HG03521 (cell line): ENCODE data around the gene SLC35B1.
"Not testable (repeated sequence)": the region's sequence is repeated elsewhere in the genome, so short reads cannot be mapped to it uniquely, and the experiment has no call there.

Experiments used
- ATAC-seq: cut with Tn5 transposase; IDR thresholded peaks from one replicate; pipeline ENCODE4 v1.9.1; 2021; ENCODE audit warnings: mild to moderate bottlenecking, moderate library complexity; ENCODE audit not compliant: unreplicated experiment

The SLC35B1 gene

DNA sequence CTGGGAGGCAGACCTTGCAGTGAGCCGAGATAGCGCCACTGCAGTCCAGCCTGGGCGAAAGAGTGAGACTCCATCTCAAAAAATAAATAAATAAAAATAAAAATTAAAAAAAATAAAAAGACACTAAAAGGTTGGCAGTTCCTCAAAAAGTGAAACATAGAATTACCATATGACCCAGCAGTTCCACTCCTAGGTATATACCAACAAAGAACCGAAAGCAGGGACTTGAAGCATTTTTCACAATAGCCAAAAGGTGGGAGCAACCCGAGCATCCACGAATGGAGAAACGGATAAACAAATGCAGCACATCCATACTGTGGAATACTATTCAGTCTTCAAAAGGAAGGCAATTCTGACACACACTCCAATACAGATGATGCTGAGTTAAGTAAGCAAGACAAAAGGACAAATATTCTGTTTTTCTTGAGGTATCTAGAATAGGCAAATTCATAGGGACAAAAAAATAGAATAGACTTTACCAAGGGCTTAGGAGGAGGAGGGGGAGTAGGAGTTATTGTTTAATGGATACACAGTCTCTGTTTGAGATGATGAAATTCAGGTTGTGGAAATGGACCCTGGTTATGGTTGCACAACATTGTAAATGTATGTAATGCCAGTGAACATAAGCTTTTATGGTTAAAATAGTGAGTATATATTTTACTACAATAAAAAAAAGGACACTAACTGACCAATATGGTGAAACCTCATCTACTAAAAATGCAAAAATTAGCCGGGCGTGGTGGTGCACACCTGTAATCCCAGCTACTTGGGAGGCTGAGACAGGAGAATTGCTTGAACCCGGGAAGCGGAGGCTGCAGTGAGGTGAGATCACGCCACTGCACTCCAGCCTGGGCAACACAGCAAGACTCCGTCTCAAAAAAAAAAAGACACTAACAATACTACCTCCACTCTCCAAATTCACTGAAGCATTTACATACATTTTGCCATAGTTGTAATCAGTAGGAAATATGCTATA is 27.0 kb upstream of the SLC35B1 start:
- no peak for ATAC-seq

DNA sequence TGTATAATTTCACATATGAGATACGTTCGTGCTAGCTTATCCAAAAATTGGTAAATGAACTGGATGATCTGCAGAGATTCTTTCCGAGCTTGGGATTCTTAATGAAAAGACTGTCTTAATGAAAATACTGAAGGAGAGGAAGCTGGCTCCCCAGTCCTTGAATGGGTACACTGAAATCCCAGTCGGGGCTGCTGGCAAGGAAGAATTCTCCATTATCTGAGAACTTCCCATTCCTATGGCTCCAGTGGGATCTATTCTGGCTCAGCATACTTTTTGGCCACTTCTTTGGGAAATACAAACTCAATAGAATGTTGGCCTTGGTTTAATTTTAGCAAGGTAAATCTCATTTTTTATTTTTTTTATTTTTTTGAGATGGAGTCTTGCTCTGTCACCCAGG is 23.7 kb upstream of the SLC35B1 start:
- no peak for ATAC-seq

GRCh38 chr17:49730785-49731434 is 23.1 kb upstream of the SLC35B1 start:
- no peak for ATAC-seq

GRCh38 chr17:49730078-49730784 is 22.5 kb upstream of the SLC35B1 start:
- no peak for ATAC-seq

GRCh38 chr17:49729069-49729468 is 21.3 kb upstream of the SLC35B1 start:
- ATAC-seq, result no peak

GRCh38 chr17:49728425-49728824 is 20.7 kb upstream of the SLC35B1 start:
- no peak for ATAC-seq

DNA sequence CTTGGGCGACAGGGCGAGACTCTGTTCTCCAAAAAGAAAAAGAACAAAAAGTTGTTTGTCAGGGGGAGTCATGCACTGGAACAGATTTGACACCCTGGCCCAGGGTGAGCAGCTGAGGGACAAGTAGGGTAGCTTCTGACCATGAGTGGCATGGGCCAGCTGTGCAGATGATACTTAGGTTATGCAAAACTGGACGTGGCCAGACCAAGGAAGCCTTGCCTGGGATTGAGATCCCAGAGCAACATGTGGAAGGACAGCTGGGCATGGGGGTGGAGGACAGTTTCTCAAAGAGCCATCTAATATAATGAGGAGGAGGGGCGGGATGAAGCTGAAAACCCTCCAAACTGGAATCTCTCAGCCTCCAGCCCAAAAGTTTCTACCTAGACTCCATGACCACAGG is 19.6 kb upstream of the SLC35B1 start:
- no peak for ATAC-seq

- ATAC-seq, result no peak
Observed at GRCh38 chr17:49725452-49726130, 17.8 kb upstream of the SLC35B1 start.

GRCh38 chr17:49724552-49724951 is 16.8 kb upstream of the SLC35B1 start:
- ATAC-seq, result not testable (repeated sequence)

DNA sequence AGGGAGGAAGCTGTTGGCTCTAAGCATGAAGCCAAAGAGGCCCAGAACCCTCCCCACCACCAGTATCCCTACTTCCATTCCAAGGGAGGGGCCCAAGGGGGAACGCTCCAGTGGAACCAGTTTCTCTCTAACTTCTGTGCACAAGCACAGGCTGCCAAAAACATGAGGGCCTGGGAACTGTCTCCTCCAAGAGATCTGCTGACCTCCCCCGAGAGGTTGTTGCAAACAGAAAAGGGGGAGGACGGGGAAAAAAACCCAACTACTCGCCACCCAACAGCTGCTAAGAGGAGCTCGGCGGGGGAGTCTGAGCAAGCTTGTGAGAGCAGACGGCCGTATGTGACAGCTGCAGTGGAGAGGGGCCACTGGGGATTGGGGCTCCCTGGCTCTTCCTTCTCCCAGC is 15.7 kb upstream of the SLC35B1 start:
- ATAC-seq, result no peak

DNA sequence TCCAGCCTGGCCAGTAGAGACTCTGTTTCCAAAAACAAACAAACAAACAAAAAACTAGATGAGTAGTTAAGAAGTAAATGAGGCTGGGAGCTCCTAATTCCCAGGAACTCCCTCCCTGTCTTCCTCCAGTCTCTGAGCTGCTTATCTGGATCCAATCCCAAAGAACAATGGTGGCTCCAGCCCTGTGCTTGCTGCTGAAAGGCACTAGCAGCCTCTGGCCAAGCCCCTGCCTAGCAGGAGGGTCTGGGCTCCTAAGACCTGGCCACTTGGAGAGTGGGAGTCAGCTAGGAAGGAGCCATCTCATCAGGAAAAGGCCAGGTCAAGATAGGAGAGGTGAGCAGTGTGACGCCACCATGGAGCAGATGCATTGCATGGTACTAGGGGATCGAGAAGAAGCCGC is 14.3 kb upstream of the SLC35B1 start:
- ATAC-seq, result no peak

GRCh38 chr17:49717371-49717861 is 9.7 kb upstream of the SLC35B1 start:
- no peak for ATAC-seq

DNA sequence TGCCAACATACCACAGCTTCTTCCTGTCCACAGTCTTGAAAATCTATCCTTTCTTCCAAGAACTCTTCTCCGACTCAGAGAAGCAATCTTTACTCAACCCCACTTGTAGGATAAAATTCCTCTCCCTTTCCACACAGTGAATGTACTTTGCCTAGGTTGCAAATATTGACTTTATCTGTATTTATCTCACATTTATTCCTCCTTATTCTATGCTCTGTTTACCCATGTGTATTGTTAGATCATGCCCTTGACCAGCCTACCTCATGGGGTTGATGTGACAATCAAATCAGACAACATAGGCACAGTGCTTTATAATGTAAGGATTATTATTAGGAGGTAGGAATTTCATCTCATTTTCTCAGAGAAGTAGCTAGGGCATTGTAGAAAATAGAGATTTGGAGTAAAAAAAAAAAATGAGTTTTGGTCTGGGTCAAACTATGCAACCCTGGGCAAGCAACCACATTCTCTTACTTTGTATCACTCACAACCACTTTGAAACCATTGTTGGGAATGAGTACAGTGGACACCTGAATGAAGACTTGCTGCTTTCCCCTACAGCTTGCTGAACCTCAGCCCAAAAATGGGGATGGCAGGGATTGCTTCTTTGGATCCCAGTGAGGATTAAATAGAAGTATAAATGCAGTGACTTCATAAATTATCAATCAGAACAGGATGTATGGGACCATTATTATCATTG is 9.1 kb upstream of the SLC35B1 start:
- no peak for ATAC-seq

DNA sequence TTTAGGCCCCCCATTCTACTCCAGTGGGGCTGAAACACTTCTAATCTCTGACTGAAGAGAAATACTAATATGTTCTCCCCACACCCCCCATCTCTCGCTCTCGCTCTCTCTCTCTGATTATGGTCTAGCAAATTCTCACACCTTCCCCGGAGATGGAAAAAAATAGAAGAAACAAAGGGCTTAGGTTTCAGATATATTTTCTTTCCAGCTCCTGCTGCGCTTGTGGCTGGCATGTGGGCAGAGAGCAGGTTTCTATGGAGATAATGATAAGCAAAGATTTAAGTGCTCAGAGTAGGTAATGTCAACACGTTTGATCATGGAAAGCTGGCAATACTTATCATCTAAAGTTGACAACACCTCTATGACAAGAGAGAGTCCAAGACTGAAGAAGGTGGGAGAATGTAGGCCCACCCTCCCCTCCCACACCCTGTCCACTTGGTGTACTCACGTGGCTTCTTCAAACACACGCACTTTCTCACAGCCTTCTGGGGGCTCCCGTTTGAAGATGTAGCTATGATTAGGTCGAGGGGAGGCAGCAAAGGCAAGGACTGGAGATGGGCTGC is 8.0 kb upstream of the SLC35B1 start:
- no peak for ATAC-seq

- ATAC-seq, result no peak
Observed at GRCh38 chr17:49715216-49715615, 7.5 kb upstream of the SLC35B1 start.

GRCh38 chr17:49708515-49709183 is 885 bp upstream of the SLC35B1 start:
- no peak for ATAC-seq

DNA sequence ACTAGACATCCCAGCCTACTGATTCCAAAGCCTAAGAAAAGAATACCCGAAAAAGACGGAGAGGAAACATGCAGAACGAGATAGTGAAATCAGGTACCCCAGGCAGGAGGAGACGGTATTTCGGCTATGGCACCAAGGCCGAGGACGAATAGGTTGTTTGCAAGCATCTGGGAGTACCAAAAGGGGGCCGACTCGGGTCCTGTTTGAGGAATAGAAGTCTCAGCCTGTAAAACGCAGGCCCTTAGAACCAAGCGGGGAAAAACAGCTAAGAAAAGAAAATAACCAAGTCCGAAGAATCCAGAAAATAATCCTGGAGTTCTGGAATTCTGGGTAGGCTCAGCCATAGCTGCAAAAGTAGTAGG is 537 bp downstream of the SLC35B1 start:
- no peak for ATAC-seq

- no peak for ATAC-seq
Observed at GRCh38 chr17:49705254-49705653, 2.5 kb downstream of the SLC35B1 start.

GRCh38 chr17:49703557-49704277 is 4.0 kb downstream of the SLC35B1 start:
- no peak for ATAC-seq
